Smooth muscle cell (in vitro differentiated cells): ENCODE measurements around the gene DCBLD2. TPM values are rescaled to one million over a fixed set of nuclear protein-coding genes. Genes with fewer than 3 reads are reported as not detected.

Experiments used
- DNase-seq: peaks from one replicate; lab custom pipeline; 2025; ENCODE audit not compliant: unreplicated experiment; lab: John Stamatoyannopoulos, UW
- H2AFZ ChIP-seq: fragments of 200-600 bp; sonication (generic); 2 replicates; pipeline ENCODE4 v1.6.0; 2016; ENCODE audit warnings: antibody characterized with exemption, low read depth, mild to moderate bottlenecking
- H3F3A ChIP-seq: fragments of 200-600 bp; sonication (generic); 2 replicates; pipeline ENCODE4 v1.6.0; 2017; ENCODE audit warnings: antibody characterized with exemption, low read depth
- H3K27ac ChIP-seq: fragments of 200-600 bp; sonication (generic); 2 replicates; pipeline ENCODE4 v1.5.1; 2016; ENCODE audit warnings: low read depth, mild to moderate bottlenecking
- H3K27me3 ChIP-seq: fragments of 200-600 bp; sonication (generic); 2 replicates; pipeline ENCODE4 v1.6.1; 2016; ENCODE audit warnings: low read depth, mild to moderate bottlenecking
- H3K36me3 ChIP-seq: fragments of 200-600 bp; sonication (generic); 2 replicates; pipeline ENCODE4 v1.5.1; 2016; ENCODE audit warnings: low read depth
- H3K4me1 ChIP-seq: fragments of 200-600 bp; sonication (generic); 2 replicates; pipeline ENCODE4 v1.5.1; 2016; ENCODE audit warnings: low read depth
- H3K4me2 ChIP-seq: fragments of 200-600 bp; sonication (generic); 2 replicates; pipeline ENCODE4 v1.6.0; 2016; ENCODE audit warnings: mild to moderate bottlenecking
- H3K4me3 ChIP-seq: fragments of 200-600 bp; sonication (generic); 2 replicates; pipeline ENCODE4 v1.5.1; 2016; ENCODE audit warnings: mild to moderate bottlenecking
- H3K79me2 ChIP-seq: fragments of 200-600 bp; sonication (generic); 2 replicates; pipeline ENCODE4 v1.6.0; 2016; ENCODE audit warnings: low read depth, mild to moderate bottlenecking
- H3K9ac ChIP-seq: fragments of 200-600 bp; sonication (generic); 2 replicates; pipeline ENCODE4 v1.6.0; 2016; ENCODE audit warnings: low read depth
- H3K9me3 ChIP-seq: fragments of 200-600 bp; sonication (generic); replicated peaks from 2 replicates; pipeline ENCODE4 v1.5.1; 2016; ENCODE audit warnings: low read depth
- H4K20me1 ChIP-seq: fragments of 200-600 bp; sonication (generic); 2 replicates; pipeline ENCODE4 v1.6.0; 2016; ENCODE audit warnings: low read depth
- WGBS: methylation state at CpG from one replicate; pipeline ENCODE4 v1.1.7; 2016; ENCODE audit warnings: low lambda C conversion rate; 5-methylcytosine and 5-hydroxymethylcytosine counted together
- polyA plus RNA-seq: library from polyadenylated mRNA; unstranded; fragments of >200 nt; fragmentation: Nextera tagmentation; extraction: Ambion mirVana; gene quantifications from 2 replicates; pipeline ENCODE4 v1.2.1, GENCODE V29; 2016
- total RNA-seq: library from RNA; depleted of rRNA; stranded (reverse); fragments of >200 nt; gene quantifications from 2 replicates; pipeline ENCODE4 v1.2.3, GENCODE V29; 2014
- TF ChIP-seq, protein P1 (sequence below): fragments of 200-600 bp; sonication (generic); IDR thresholded peaks from 2 replicates; pipeline ENCODE4 v1.5.1; 2017; ENCODE audit warnings: borderline replicate concordance, mild to moderate bottlenecking, antibody characterized with exemption; ENCODE audit not compliant: insufficient read depth, poor library complexity, severe bottlenecking

The DCBLD2 gene
- total and polyA plus RNA-seq, 2 experiments from 2014 or later, result 39.9 to 111 TPM

DNA sequence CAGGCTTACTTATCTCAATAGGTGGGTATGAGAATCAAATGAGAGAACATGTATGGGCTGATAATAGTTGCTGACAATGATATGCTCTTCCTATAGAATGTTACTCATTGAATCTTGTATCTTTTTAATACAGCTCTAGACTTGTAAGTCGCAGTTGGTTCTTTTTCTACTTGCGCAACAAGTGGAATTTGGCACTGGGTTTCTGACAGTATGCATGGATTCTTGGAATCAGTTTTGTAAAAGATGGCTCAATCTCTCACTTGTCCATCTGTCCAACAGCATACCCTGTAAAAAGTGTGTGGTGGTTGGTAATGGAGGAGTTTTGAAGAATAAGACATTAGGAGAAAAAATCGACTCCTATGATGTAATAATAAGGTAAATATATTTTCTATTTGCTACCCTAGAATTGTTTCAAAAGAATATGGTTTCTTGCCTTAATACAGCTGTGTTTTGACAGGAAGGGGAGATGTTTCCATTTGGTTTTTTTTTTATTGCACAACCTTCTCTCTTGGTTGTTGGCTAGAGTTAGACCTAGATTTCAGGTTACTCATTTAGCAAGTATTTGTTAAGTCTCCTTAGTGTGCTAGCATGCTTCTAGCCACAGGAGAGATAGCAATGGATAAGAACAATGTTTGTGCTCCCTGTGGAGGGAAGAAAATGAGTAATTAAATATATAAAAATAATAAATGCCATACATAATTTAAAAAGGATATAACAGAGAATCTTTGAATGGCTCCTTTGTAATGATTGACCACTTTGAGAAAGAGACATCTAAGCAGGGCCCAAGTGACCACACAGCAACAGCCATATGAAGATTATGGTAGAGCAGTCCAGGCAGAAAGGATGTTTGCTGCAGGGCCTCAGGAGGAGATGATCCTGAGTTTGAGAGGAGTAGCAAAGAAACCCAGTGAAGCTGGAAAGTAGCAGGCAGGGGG is 116.6 kb downstream of the DCBLD2 start:
- TF ChIP-seq, protein P1, sequence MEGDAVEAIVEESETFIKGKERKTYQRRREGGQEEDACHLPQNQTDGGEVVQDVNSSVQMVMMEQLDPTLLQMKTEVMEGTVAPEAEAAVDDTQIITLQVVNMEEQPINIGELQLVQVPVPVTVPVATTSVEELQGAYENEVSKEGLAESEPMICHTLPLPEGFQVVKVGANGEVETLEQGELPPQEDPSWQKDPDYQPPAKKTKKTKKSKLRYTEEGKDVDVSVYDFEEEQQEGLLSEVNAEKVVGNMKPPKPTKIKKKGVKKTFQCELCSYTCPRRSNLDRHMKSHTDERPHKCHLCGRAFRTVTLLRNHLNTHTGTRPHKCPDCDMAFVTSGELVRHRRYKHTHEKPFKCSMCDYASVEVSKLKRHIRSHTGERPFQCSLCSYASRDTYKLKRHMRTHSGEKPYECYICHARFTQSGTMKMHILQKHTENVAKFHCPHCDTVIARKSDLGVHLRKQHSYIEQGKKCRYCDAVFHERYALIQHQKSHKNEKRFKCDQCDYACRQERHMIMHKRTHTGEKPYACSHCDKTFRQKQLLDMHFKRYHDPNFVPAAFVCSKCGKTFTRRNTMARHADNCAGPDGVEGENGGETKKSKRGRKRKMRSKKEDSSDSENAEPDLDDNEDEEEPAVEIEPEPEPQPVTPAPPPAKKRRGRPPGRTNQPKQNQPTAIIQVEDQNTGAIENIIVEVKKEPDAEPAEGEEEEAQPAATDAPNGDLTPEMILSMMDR, result no peak
- H3K79me2 ChIP-seq, result no peaks in the 10 kb centered on the region
- H3K4me3 ChIP-seq, result no peak overlapping the region
- H3K9me3 ChIP-seq, result no peaks in the 10 kb centered on the region
- no peak overlapping the region for H3K9ac ChIP-seq
- H2AFZ ChIP-seq, result no peak overlapping the region
- H3K27ac ChIP-seq, result peak overlapping the region; percentile 78
- H3K36me3 ChIP-seq, result no peaks in the 10 kb centered on the region
- H3K4me1 ChIP-seq, result peaks cover 9% of the 10 kb centered on the region
- H3F3A ChIP-seq, result peaks cover 4% of the 10 kb centered on the region
- no peaks in the 10 kb centered on the region for H4K20me1 ChIP-seq
- peak overlapping the region; percentile 56 for H3K4me2 ChIP-seq
- no peaks in the 10 kb centered on the region for H3K27me3 ChIP-seq
- no peak for DNase-seq
- 62% methylated on average over 3 of the region's 3 CpGs for WGBS

DNA sequence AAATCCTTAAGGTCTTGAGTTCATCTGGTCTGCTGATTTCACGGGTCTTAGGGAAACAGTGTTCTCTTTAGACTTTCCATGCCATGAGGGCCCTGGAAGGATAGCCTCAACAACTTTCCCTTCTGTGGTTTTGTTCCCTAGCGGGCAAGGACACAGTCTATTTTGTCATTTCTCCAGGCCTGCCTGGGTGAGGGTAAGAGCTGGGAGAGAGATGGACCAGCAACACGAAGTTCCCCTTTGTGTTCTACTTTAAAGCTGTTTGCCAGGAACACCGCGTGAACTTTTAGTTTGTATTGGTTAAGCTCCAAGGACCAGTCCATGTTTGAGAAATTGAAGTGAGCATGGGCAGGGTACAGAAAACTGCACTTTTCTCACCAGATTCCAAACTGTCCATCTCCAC is 117.5 kb downstream of the DCBLD2 start:
- no peaks in the 10 kb centered on the region for H3K36me3 ChIP-seq
- no peak overlapping the region for H3K4me2 ChIP-seq
- peaks cover 15% of the 10 kb centered on the region for H3K4me1 ChIP-seq
- no peak overlapping the region for H3K9ac ChIP-seq
- H3K79me2 ChIP-seq, result no peaks in the 10 kb centered on the region
- no peaks in the 10 kb centered on the region for H3K27me3 ChIP-seq
- peak overlapping the region; percentile 78 for H3K27ac ChIP-seq
- H3K4me3 ChIP-seq, result no peak overlapping the region
- no peaks in the 10 kb centered on the region for H4K20me1 ChIP-seq
- WGBS, result 93% methylated on average over 5 of the region's 5 CpGs
- no peaks in the 10 kb centered on the region for H3K9me3 ChIP-seq
- H2AFZ ChIP-seq, result no peak overlapping the region
- DNase-seq, result no peak
- H3F3A ChIP-seq, result peaks cover 13% of the 10 kb centered on the region
- TF ChIP-seq, protein P1, result no peak

DNA sequence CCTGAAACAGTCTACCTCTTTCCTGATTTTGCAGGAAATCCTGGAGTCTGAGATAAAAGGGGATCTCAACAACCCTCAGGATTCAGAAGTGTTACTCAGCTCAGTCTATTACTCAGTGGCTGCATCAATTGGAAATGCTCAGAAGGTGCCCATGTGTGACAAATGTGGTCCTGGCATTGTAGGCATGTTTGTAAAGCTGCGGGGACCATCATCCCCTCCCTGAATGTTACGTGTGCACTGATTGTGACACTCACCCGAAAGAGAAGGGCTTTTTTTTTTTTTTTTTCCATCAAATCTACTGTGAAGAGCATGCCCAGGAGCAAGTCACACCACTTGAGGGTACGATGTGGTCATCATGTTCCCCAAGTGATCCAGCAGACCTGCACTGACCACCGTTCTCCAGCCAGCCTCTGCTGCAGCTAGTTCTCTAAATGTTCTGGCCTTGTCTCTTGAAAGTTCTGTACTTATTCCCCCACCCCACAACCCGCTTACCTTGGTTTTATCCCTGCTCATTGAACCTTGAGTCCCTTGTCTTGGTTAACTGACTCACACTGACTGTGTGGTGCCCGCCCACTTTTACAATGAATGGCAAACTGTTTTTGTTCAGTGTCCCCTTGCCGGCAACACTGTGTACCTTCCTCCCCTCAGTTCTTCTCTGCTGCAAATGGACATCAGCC is 118.5 kb downstream of the DCBLD2 start:
- H4K20me1 ChIP-seq, result no peaks in the 10 kb centered on the region
- no peak overlapping the region for H3K9ac ChIP-seq
- peaks cover 18% of the 10 kb centered on the region for H3F3A ChIP-seq
- peaks cover 16% of the 10 kb centered on the region for H3K4me1 ChIP-seq
- H3K4me2 ChIP-seq, result no peak overlapping the region
- WGBS, result 94% methylated on average over 8 of the region's 8 CpGs
- H3K36me3 ChIP-seq, result no peaks in the 10 kb centered on the region
- TF ChIP-seq, protein P1, result no peak
- H3K4me3 ChIP-seq, result no peak overlapping the region
- H2AFZ ChIP-seq, result no peak overlapping the region
- no peaks in the 10 kb centered on the region for H3K27me3 ChIP-seq
- no peak overlapping the region for H3K27ac ChIP-seq
- no peak for DNase-seq
- no peaks in the 10 kb centered on the region for H3K9me3 ChIP-seq
- no peaks in the 10 kb centered on the region for H3K79me2 ChIP-seq
